ENCODE measurements around the gene RPS14. TPM values are rescaled to one million over a fixed set of nuclear protein-coding genes. Genes with fewer than 3 reads are reported as not detected.

The RPS14 gene
- polyA plus RNA-seq, 1 of the 3 experiments (the other 2 are of a cell fraction) = 10,227 TPM

- H3K4me2 ChIP-seq = peak overlapping the region; percentile 62
- H3K27ac ChIP-seq (ENCODE audit: low read depth in 2 of 2, low read length in 1 of 2) = peak overlapping the region; percentile 36 to 67; a peak in 3 of 4 replicates
- H3F3A ChIP-seq (replicated peaks; ENCODE audit: insufficient read depth) = peaks cover 18% of the 10 kb centered on the region
- no peak overlapping the region for H2AFZ ChIP-seq (ENCODE audit: low read depth)
- ChIA-PET POLR2A (interaction anchor here (1.2 kb wide), 1 partner anchor 18 kb away, joined by 3 read pairs; no protein-coding TSS in a partner anchor), CTCF (interaction anchor here (1.1 to 2.6 kb wide), 6 partner anchors 25 to 85 kb away, joined by 3 to 6 read pairs (median 4); partner anchors contain the start of genes CD74 and RPS14)
- H4K20me1 ChIP-seq (ENCODE audit: insufficient read depth) = peaks cover 87% of the 10 kb centered on the region
- H3K9me3 ChIP-seq = no peaks in the 10 kb centered on the region
- peaks cover 2 to 6% of the 10 kb centered on the region in 2 experiments for H3K36me3 ChIP-seq (replicated peaks in 1 of 2; ENCODE audit: control insufficient read depth in 1 of 2, insufficient read depth in 2 of 2, low read length in 1 of 2)
- no peaks in the 10 kb centered on the region for H3K9me2 ChIP-seq
- peaks cover 97% of the 10 kb centered on the region for H3K79me2 ChIP-seq (ENCODE audit: insufficient read depth)
- peaks cover 18 to 42% of the 10 kb centered on the region in 2 experiments; a peak in 3 of 4 replicates for H3K4me1 ChIP-seq (ENCODE audit: control insufficient read depth in 1 of 2, insufficient read depth in 2 of 2, low read depth in 1 of 2, low read length in 1 of 2)
- TF ChIP-seq TAF1 (IDR thresholded peaks at IDR 0.05; ENCODE audit: borderline replicate concordance, low read depth, low read length) (no peak), MEF2A (IDR thresholded peaks at IDR 0.05; ENCODE audit: borderline replicate concordance, low read depth) (no peak), RFX5 (IDR thresholded peaks at IDR 0.05; ENCODE audit: low read length) (no peak), SIN3A (IDR thresholded peaks at IDR 0.05; ENCODE audit: borderline replicate concordance, low read depth, low read length) (no peak), RXRA (IDR thresholded peaks at IDR 0.05; ENCODE audit: borderline replicate concordance, low read depth) (no peak)
- TF ChIP-seq, protein P1, sequence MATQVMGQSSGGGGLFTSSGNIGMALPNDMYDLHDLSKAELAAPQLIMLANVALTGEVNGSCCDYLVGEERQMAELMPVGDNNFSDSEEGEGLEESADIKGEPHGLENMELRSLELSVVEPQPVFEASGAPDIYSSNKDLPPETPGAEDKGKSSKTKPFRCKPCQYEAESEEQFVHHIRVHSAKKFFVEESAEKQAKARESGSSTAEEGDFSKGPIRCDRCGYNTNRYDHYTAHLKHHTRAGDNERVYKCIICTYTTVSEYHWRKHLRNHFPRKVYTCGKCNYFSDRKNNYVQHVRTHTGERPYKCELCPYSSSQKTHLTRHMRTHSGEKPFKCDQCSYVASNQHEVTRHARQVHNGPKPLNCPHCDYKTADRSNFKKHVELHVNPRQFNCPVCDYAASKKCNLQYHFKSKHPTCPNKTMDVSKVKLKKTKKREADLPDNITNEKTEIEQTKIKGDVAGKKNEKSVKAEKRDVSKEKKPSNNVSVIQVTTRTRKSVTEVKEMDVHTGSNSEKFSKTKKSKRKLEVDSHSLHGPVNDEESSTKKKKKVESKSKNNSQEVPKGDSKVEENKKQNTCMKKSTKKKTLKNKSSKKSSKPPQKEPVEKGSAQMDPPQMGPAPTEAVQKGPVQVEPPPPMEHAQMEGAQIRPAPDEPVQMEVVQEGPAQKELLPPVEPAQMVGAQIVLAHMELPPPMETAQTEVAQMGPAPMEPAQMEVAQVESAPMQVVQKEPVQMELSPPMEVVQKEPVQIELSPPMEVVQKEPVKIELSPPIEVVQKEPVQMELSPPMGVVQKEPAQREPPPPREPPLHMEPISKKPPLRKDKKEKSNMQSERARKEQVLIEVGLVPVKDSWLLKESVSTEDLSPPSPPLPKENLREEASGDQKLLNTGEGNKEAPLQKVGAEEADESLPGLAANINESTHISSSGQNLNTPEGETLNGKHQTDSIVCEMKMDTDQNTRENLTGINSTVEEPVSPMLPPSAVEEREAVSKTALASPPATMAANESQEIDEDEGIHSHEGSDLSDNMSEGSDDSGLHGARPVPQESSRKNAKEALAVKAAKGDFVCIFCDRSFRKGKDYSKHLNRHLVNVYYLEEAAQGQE (IDR thresholded peaks at IDR 0.05; ENCODE audit: low read depth, low read length) = no peak
- TF ChIP-seq, protein P2, sequence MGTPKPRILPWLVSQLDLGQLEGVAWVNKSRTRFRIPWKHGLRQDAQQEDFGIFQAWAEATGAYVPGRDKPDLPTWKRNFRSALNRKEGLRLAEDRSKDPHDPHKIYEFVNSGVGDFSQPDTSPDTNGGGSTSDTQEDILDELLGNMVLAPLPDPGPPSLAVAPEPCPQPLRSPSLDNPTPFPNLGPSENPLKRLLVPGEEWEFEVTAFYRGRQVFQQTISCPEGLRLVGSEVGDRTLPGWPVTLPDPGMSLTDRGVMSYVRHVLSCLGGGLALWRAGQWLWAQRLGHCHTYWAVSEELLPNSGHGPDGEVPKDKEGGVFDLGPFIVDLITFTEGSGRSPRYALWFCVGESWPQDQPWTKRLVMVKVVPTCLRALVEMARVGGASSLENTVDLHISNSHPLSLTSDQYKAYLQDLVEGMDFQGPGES (IDR thresholded peaks at IDR 0.05; ENCODE audit: low read depth, low read length) = no peak
- no peak overlapping the region for H3K4me3 ChIP-seq (ENCODE audit: low read depth in 2 of 2, low read length in 1 of 2)
- peak overlapping the region; percentile 23; the same call in 1 of the 2 replicates for H3K9ac ChIP-seq
- no peaks in the 10 kb centered on the region for H3K27me3 ChIP-seq (ENCODE audit: insufficient read depth)
- DNase-seq = no peak
- 60% methylated on average over 5 of the region's 5 CpGs for WGBS (ENCODE audit: low lambda C conversion rate)
Measured at GRCh38 chr5:150497989-150498317, 48.4 kb upstream of the RPS14 start.

DNA sequence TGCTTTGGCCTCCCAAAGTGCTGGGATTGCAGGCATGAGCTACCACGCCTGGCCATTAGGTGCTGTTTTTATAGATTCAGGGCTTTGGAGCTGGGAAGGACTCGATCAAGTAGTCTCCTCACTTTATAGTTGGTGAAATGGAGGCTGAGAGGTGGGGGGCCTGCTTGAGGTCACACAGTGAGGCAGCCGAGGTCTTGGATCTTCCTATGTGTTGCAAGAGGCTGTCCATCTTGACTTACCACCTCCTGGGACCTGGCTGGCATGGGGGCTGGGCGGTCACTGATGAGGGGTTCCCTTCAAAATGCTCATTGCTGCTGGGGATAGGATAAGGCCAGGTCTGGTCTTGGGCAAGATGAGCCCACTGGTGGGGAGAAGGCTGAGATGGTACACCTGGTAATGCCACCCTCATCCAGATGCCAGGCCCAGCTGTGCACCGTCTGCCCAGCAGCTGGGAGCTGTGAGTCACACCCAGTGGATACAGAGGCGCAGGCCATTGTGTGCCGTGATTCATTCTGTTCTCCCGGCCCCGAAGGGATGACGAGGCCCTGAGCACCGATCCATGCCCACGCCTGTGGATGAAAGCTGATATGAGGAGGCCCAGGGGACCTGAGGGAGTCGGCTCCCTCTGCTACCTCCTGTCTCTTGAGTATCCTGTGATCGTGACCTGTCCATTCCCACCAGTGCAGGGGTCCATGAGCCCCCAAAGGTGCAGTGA, 47.9 kb upstream of the RPS14 start:
- POLR2A ChIA-PET = interaction anchor here (1.2 kb wide), 1 partner anchor 19 kb away, joined by 3 read pairs; no protein-coding TSS in a partner anchor
- CTCF ChIA-PET = interaction anchor here (1.3 to 2.6 kb wide), 8 partner anchors 10 to 85 kb away, joined by 3 to 6 read pairs (median 4); partner anchors contain the start of genes CD74 and RPS14
- no peak overlapping the region for H2AFZ ChIP-seq (ENCODE audit: low read depth)
- H3K79me2 ChIP-seq (ENCODE audit: insufficient read depth) = peaks cover 96% of the 10 kb centered on the region
- peak overlapping the region; percentile 62 for H3K4me2 ChIP-seq
- H3K9me3 ChIP-seq = no peaks in the 10 kb centered on the region
- 47% methylated on average over 6 of the region's 14 CpGs for WGBS (ENCODE audit: low lambda C conversion rate)
- H3K27ac ChIP-seq (ENCODE audit: low read depth in 2 of 2, low read length in 1 of 2) = peak overlapping the region; percentile 36 to 67; a peak in 3 of 4 replicates
- H3K4me1 ChIP-seq (ENCODE audit: control insufficient read depth in 1 of 2, insufficient read depth in 2 of 2, low read depth in 1 of 2, low read length in 1 of 2) = peaks cover 20 to 46% of the 10 kb centered on the region in 2 experiments; a peak in 3 of 4 replicates
- peak; percentile 48 for DNase-seq
- peaks cover 21% of the 10 kb centered on the region for H3F3A ChIP-seq (replicated peaks; ENCODE audit: insufficient read depth)
- H3K9me2 ChIP-seq = no peaks in the 10 kb centered on the region
- H4K20me1 ChIP-seq (ENCODE audit: insufficient read depth) = peaks cover 86% of the 10 kb centered on the region
- H3K4me3 ChIP-seq (ENCODE audit: low read depth in 2 of 2, low read length in 1 of 2) = no peak overlapping the region
- peak overlapping the region; percentile 23; the same call in 1 of the 2 replicates for H3K9ac ChIP-seq
- peak; percentile 87 for TF ChIP-seq JUND (IDR thresholded peaks at IDR 0.05)
- TF ChIP-seq SIN3A (IDR thresholded peaks at IDR 0.05; ENCODE audit: borderline replicate concordance, low read depth, low read length) = no peak
- 0 out of 2 replicates have a peak, but pooled peaks have one; percentile 26 for TF ChIP-seq TEAD4 (IDR thresholded peaks at IDR 0.05; ENCODE audit: borderline replicate concordance, insufficient read depth)
- peak; percentile 53; the same call in 1 of the 2 replicates for TF ChIP-seq POLR2AphosphoS5 (IDR thresholded peaks at IDR 0.05; ENCODE audit: low read depth, low read length)
- TF ChIP-seq, protein P3, sequence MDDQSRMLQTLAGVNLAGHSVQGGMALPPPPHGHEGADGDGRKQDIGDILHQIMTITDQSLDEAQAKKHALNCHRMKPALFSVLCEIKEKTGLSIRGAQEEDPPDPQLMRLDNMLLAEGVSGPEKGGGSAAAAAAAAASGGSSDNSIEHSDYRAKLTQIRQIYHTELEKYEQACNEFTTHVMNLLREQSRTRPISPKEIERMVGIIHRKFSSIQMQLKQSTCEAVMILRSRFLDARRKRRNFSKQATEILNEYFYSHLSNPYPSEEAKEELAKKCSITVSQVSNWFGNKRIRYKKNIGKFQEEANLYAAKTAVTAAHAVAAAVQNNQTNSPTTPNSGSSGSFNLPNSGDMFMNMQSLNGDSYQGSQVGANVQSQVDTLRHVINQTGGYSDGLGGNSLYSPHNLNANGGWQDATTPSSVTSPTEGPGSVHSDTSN (IDR thresholded peaks at IDR 0.05) = peak; percentile 49
- TF ChIP-seq NFIC (IDR thresholded peaks at IDR 0.05; ENCODE audit: borderline replicate concordance) = peak; percentile 52
- TF ChIP-seq TCF12 (IDR thresholded peaks at IDR 0.05) = peak; percentile 95
- TF ChIP-seq MAX (IDR thresholded peaks at IDR 0.05; ENCODE audit: low read depth) = peak; percentile 64
- TF ChIP-seq EZH2phosphoT487 (IDR thresholded peaks at IDR 0.05; ENCODE audit: borderline replicate concordance, low read depth) = no peak
- TF ChIP-seq RCOR1 (IDR thresholded peaks at IDR 0.05; ENCODE audit: low read length) = no peak
- peak in 1 of 2 experiments; percentile 51; a peak in 1 of 4 replicates for TF ChIP-seq EP300 (IDR thresholded peaks at IDR 0.05; ENCODE audit: borderline replicate concordance in 1 of 2, low read depth in 1 of 2, low read length in 1 of 2)
- peak; percentile 96 for TF ChIP-seq FOSL2 (IDR thresholded peaks at IDR 0.05; ENCODE audit: borderline replicate concordance, low read depth)
- no peaks in the 10 kb centered on the region for H3K27me3 ChIP-seq (ENCODE audit: insufficient read depth)
- H3K36me3 ChIP-seq (replicated peaks in 1 of 2; ENCODE audit: control insufficient read depth in 1 of 2, insufficient read depth in 2 of 2, low read length in 1 of 2) = peaks cover 2 to 6% of the 10 kb centered on the region in 2 experiments

Data from SK-N-SH (cell line).